HG02870 (cell line): ENCODE data around the gene PRRX2.
"Not testable (repeated sequence)": the region's sequence is repeated elsewhere in the genome, so short reads cannot be mapped to it uniquely, and the experiment has no call there.

Experiments used
- ATAC-seq: cut with Tn5 transposase; IDR thresholded peaks from one replicate; pipeline ENCODE4 v1.9.1; 2021; ENCODE audit warnings: mild to moderate bottlenecking, moderate library complexity; ENCODE audit not compliant: unreplicated experiment

PRRX2 gene

DNA sequence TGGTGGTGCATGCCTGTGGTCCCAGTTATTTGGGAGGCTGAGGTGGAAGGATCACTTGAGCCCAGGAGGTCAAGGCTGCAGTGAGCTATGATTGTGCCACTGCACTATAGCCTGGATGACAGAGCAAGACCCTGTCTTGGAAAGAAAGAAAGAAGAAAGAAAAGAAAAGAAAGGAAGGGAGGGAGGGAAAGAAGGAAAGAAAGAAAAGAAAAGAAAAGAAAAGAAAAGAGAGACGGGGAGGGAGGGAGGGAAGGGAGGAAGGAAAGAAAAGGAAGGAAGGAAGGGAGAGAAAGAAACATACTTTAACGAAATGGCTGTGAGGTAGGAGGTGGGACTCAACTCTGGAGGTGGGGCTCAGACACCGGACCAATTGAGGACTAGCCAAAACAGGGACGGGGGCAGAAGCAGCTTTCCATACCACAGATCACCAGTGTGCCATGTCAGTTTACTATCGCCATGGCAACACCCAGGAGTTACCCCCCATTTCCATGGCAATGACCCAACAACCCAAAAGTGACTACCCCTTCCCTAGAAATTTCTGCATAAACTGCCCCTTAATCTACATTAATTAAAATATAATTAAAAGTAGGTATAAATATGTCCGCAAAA lies 66.1 kb downstream of the PRRX2 start:
- ATAC-seq = no peak

DNA sequence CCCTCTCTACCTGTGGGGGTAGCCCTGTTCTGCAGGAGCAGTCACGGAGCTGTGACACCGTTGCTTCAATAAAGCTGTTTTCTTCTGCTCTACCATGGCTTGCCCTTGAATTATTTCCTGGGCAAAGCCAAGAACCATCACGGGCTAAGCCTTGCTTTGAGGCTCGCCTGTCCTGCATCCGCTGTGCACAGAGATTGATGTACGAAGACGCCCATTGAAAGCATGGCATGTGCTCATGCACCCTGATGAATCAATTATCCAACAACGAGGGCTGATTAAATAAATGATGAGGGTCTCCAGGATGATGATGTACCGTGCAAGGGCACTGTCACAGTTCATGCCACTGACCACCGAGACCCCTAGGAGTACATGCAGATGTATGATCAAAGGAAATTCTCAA lies 66.7 kb downstream of the PRRX2 start:
- ATAC-seq = no peak

DNA sequence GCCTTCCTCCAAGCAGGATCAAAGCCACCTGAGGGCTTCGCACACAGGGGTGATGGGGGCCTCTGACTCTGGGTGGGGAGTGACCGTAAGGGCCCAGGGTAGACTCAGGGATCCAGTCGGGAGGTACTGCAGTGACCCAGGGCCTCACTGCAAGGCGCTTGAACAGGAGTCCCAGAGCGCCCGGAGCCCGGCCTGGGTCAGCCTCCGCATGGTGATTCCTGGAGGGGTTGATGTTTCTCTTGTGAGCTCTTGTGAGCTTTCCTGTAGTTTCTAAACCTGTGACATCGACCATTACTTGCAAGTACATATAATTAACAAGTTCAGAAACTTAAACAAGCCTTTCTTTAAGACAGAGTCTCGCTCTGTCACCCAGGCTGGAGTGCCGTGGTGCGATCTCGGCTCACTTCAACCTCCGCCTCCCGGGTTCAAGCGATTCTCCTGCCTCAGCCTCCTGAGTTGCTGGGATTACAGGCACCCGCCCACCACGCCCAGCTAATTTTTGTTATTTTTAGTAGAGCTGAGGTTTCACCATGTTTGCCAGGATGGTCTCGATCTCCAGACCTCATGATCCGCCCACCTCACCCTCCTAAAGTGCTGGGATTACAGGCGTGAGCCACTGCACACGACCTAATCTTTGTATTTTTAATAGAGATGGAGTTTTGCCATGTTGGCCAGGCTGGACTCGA lies 67.6 kb downstream of the PRRX2 start:
- no peak for ATAC-seq

DNA sequence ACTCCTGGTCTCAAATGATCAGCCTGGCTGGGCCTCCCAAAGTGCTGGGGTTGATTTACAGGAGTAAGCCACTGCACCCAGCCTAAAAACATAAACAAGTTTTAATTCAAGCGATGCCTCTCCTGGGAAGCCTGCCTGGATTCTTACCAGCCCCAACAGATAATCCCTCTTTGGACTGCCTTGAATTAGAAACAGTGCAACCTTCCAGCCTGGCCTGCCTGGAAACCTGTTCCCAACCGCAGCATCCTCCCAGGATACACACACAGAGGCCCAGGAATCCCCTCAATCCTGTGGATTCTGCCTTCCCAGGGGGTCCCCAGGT lies 68.1 kb downstream of the PRRX2 start:
- no peak for ATAC-seq

DNA sequence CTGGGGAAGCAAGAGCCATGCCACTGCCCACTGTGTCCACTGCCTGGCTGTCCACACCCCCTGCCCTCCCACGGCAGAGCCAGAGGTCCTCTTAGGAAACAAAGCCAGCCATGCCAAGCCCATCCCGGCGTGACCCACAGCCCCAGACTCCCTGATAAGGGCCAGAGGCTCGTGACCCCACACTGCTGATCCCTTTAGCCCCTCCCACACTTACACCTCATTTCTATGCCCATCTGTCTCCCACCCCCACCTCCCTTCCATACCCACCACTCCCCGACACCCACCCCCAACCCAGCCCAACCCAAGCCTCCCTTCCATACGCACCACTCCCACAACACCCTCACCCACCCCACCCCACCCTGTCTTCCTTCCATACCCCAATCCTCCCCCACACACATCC lies 70.1 kb downstream of the PRRX2 start:
- no peak for ATAC-seq

DNA sequence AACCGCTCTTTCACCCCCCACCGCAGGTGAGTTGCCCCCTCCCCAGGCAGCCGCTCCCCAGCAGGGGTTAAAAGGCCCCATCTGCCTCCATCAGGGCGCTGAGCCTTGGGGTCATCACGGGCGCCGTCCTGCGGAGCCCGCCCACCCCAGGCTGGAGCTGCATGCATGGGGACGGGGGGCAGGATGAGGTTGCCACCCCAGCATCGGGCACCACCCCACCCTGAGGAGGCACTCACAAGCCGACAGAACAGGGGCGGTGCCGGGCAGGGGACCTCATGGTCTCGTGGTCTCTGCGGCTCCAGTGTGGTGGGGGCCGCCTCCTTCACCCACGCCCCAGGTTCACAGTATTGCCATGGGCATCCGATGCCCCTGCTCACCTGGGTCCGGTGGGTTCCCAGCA lies 70.9 kb downstream of the PRRX2 start:
- ATAC-seq = no peak

DNA sequence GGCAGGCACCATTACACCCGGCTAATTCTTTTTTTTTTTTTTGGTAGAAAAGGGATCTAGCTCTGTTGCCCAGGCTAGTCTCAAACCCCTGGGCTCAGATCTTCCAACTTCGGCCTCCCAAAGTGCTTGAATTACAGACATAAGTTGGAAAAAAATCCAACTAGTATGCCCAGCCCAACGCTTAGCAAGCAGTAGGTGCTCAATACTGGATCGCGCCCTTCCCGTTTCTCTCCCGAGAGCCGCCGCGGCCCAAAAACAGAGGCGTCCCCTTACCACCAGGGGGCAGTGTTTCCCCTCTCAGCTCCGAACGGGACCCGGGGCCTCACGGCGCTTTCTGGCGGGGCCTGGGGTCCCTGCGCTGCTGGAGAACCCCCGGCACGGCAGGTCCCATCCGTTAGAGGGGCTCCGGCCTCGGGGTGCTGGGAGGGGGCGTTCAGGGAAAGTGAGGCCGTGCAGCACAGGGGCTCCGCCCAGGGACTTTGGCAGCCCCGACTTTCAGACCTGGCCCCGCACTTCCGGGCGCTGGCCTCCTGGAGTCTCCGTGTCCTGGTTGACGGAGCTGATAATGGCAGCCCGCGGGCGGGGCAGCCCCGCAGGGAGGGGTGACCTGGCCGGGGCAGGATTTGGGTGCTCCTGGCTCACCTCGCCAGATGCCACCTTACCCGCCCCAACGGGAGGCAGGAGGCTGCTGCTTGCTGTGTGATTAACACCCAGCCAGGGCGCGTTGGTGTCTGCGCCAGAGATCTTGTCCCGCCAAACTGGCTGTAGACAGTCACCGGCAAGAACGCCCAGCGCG lies 72.2 kb downstream of the PRRX2 start:
- ATAC-seq = no peak

DNA sequence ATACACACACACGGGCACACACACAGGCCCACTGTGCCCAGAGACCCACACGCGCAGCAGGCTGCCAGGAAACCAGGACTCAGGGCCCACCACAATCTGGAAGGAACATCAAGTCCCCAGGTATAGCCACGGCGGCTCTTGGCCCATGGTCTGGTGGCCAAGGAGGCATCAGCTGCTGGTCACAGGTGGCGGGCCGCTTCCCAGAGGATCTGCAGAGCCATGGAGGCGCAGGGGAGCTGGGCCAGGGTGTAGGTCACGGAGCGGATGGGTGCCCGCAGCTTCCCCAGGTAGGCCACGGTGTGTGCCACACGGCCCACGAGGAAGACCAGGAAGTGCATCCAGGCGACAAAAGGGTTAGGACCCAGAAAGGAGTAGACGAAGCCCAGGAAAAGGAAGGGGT lies 74.0 kb downstream of the PRRX2 start:
- ATAC-seq = no peak

DNA sequence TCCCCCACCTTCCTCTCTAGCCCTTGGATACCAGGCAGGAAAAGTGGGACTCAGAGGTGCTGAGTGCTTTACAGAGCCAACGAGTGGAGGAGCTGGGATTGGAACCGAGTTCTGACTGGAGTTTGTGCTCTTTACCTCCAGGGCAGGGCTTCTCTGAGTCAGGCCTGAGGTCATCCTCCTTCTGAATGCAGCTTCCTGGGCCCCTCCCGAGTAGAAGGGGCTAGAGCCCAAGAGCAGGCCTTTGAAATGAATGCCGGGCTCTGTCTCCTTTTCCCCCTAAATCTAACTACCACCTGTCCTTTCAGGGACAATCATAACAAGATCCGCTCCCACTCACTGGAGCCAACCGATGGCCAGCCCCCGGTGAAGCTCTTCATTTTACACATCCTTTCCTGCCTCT lies 74.7 kb downstream of the PRRX2 start:
- ATAC-seq = no peak

DNA sequence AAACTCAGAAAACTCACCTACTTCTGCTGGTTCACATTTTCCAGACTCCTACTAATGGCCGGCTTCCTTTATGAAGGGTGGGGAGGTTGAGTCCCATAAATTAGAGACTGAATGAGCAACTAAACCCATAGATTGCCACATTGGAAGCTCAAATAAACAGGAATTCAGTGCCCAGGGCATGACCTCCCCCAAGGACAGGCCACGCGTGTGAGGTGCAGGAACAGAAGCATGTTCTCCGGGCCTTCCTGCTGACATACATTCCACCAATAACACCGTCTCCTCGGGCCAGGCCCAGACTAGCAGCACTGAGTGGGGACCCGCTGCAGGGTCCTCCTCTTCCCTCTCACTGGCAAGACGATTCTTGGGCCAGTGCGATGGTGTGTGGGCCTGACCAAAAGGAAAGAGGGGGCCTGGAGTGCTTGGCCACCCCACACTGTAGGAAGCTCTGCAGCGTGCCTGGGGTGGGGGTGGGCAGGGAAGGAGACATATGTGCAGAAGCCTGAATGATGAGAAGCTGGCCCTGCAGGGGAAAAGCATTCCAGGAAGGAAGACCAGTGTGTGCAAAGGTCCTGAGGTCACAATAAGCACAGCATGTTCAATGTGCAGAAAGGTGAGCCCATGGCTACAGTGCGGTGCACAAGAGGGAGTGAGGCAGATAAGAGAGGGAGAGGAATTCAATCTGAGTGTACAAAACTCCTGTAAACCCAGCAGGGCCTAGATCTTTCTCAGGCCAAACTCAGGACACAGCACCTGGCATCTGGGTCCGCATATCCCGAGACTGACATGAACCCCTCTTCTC lies 75.4 kb downstream of the PRRX2 start:
- ATAC-seq = no peak

DNA sequence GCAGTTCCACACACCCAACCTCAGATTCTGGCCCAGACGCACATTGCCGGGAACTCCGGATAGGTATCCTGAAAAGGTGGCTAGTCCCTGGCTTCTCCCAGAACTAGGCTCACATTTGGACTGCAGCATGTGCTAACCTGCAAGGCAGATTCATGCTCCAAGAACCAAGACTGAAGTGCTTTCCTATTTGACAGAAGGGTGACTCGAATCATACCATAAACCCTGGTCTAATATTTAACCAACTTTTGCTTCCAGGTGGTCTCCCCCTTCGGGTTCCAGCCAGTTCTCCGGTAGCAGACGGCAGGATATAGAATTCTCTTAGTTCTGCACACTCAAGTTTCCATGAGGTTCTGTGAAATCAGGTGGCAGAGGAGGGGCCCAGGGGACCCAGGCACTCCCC lies 79.8 kb downstream of the PRRX2 start:
- no peak for ATAC-seq

DNA sequence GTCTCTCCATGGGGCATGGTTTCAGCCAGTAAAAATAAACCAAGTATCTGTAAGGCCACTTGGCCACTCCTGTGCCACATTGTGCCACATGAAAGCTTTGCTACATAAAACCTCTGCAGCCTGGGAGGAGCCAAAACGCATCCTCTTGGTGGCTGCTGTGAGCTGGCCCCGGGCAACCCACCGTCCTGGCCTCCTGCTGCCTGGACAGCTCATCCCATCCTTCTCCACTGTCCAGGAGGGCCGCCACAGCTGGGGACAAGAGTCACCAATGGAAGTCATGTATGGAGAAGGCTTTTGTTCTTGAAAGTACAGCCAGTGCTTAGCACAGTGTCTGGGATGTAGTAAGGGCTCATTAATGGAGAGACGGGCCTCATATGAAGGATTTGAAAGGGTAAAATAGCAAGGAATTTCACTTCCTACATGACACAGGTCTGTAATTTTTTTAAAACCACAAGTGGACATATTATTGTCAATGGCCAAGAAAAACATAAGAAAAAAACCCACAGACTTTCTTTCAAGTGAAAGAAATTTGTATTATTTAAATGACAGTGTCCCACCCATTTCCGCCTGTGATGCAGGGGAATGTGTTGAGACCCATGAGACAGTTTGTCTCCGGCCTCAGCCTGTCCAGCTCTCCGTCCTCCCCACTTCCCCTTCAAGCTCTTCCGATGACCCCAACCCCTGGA lies 80.8 kb downstream of the PRRX2 start:
- ATAC-seq = no peak

DNA sequence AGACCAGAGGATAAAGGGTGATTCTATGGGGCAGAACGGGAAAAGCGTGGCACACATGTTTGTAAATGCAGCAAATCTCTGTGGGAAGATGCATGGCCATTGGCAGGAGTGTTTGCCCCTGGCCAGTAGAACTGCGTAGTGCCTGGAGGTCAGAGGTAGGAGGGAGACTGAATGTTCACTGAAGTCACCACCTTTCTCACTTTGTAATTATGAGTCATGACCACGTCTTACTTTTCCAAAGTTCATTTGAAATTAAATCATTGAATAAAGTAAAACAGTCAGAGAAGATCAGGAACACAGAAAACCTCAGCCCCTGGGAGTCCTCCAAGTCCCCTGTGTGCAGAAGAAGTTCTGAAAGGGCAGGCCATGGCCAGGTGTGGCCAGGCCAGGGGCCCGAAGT lies 82.8 kb downstream of the PRRX2 start:
- ATAC-seq = no peak

DNA sequence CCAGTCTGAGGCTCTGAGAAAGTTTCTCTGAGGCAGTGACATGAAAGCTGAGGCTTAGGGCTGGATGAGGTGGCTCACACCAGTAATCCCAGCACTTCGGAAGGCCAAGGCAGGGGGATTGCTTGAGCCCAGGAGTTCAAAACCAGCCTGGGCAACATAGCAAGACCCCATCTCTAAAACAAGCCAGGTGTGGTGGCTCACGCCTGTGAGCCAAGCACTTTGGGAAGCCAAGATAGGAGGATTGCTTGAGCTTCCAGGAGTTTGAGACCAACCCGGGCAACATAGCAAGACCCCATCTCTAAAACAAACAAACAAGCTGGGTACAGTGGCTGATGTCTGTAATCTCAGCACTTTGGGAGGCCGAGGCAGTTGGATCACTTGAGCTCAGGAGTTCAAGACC lies 83.6 kb downstream of the PRRX2 start:
- ATAC-seq = not testable (repeated sequence)

DNA sequence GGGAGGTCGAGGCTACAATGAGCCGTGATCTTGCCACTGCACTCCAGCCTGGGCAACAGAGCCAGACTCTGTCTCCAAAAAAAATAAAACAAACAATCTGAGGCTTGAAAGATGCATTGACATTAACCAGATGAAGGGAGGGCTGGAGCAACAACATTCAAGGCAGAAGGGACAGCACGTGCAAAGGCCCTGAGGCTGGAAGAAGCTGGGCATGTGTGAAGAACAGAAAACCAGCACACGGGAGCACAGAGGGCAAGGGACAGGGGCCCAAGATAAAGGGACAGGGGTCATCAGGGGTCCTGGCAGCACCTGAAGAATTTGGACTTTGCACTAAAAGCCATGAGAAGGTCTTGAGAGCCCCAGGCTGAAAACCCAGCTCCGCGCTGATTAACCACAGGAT lies 84.1 kb downstream of the PRRX2 start:
- ATAC-seq = no peak

DNA sequence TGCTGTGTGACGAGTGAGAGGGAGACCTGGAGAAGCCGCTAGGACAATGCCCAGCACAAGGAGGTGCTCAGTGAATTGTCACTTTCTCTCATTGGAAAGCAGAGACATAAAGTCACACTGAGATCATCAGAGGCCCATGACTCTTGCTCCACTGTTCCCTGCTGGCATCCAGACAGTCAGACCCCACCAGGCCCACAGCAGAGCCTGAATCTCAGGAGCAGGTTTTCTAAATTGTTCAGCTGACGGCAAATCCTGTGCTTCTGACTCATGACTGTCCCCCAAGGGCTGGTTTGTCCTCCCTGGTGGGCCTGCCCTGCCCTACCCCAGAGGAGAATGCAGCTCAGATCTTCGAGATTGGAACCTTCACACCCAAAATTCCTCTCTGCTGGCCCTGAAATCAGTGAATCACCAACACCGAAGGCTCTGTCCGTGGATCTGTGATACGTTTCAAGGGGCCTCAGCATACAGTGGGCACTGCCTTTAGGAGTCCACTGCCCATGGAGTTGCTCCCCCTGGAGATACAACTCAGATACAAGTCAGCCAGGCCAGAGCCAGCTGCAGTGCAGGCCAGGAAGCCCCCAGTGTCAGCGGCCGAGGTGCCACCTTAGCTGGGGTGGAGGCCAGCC lies 84.7 kb downstream of the PRRX2 start:
- ATAC-seq = no peak

DNA sequence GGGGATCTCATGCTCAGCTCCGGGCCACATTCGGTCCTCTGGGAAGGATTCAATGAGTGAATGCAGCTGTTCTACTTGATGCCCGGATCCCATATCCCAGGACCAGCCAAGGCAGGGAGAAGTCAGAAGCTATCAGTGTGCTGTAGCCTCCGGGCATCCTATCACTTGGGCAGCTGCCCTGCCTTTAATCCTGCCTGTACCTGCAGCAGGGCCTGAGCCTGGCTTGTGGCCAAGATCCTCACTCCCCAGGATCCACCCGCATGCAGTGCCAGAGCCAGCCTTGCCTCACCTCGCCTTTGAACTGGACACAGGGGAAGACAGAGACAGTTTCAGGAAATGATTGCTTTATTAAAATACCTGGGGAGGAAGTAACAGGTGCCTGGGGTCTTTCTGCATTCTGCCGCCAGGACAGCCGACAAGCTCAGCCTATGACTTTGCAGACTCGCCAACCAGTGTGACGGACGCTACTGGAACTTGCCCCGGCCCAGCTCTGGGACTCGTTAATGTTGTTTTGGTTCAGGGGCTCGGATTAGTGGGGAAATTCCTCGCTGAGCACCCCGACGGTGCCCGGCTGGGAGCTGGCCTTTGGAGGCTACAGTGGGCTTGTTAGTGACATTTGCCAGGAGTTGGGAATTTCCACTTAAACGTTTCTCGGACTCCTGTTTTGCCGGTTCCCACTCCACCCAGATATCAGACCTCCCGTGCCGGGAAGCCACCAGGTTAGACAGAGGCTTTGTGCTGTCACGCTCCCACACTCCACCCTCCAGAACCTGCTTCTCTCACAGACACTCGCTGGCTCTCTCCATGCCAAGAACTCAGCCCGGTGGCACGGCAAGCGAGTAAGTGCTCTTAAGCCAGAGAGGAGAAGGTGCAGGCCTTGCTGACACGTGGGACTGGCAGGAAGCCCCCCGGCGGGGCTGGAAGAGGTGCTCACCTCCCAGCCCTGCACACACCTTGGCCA lies 86.7 kb downstream of the PRRX2 start:
- no peak for ATAC-seq

DNA sequence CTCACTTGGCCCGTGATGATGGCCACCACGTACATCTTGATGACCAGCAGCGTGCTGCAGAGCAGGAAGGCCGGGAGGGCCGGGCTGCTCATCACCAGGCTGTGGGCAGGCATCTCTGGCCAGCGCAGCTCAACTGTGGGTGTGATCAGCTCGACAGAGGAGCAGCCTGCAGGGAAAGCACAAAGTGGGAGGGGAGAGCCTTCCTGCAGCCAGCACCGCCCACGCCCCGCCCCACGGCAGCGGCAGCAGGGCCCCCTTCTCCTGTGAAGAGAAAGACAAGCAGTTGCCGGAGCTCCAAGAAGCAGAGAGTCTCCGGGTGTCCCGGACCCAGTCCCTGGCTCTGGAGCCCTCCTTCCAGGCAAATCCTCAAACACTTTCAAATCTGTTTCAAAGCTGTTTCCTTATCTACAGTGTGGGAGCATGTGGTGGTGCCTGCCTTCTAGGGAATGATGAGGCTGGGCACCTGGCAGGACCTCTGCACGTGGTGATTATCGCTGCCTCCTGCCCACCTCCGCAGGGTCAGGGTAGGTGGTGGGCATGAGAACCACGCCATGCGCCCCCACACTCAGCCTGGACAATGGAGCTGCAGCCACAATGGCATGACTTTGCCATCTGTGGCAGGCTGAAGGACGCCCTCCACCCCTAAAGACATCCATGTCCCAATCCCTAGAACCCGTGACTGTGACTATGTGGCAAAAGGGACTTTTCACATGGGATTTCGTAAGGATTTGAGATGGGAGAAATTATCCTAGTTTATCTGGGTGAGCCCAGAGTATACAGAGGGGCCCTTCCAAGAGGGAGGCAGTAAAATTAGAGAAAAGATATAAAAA lies 87.7 kb downstream of the PRRX2 start, which contains the start of gene PTGES:
PTGES (minus strand) TSS at position 143 of the 830 bp plus-strand sequence; CDS start at position 113, 30 bp downstream.
- ATAC-seq = no peak
